ENCODE measurements around the gene CELA3A. TPM values are rescaled to one million over a fixed set of nuclear protein-coding genes. Genes with fewer than 3 reads are reported as not detected.
"Not testable (repeated sequence)": the region's sequence is repeated elsewhere in the genome, so short reads cannot be mapped to it uniquely, and the experiment has no call there.

CELA3A gene
- total and polyA plus RNA-seq, 2 of the 8 experiments (the other 6 are each of a cell fraction or from before 2014, with no cell fraction given) = not detected

DNA sequence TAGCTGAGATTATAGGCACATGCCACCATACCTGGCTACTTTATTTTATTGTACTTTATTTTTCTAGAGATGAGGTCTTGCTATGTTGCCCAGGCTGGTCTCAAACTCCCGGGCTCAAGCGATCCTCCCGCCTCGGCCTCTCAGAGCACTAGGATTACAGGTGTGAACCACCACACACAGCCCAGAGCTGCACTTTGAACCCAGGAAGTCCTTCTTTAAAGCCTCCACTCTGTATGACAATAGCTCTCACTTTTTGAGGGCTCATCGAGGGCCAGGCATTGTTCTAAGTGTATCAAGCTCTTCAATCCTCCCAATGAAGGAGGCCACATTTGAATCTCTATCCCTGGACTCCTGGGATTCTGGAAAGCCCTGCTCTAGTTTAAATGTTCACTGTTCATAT lies 1.0 kb downstream of the CELA3A start:
- H3K79me2 ChIP-seq (ENCODE audit: control insufficient read depth in 1 of 2, insufficient read depth in 2 of 2, low read length in 2 of 2); H2BK12ac ChIP-seq (ENCODE audit: low read depth, low read length); H4K20me1 ChIP-seq (replicated peaks in 1 of 2; ENCODE audit: control insufficient read depth in 1 of 2, insufficient read depth in 2 of 2, low read length in 2 of 2); H3K23me2 ChIP-seq (ENCODE audit: low read depth, low read length); H3K4ac ChIP-seq (replicated peaks; ENCODE audit: insufficient read length, low read depth, low read length); H3K4me1 ChIP-seq (replicated peaks in 1 of 4; ENCODE audit: control insufficient read depth in 3 of 4, insufficient read depth in 4 of 4, low read length in 3 of 4); H3K9ac ChIP-seq (replicated peaks in 1 of 4; ENCODE audit: extremely low read depth in 1 of 4, low read depth in 3 of 4, low read length in 3 of 4); H2AK5ac ChIP-seq (ENCODE audit: low read depth, low read length); H3K9me3 ChIP-seq (ENCODE audit: insufficient read depth in 2 of 2, low read depth in 1 of 2, low read length in 1 of 2); H3K56ac ChIP-seq (replicated peaks; ENCODE audit: insufficient read length, low read depth, low read length); FAIRE-seq; H4K91ac ChIP-seq (replicated peaks; ENCODE audit: insufficient read length, low read length); H3K4me3 ChIP-seq (ENCODE audit: extremely low read depth in 1 of 4, insufficient read depth in 2 of 4, low read depth in 3 of 4, low read length in 4 of 4); H2BK5ac ChIP-seq (ENCODE audit: low read depth, low read length); H2BK15ac ChIP-seq (ENCODE audit: low read length); H2AFZ ChIP-seq (ENCODE audit: low read length); H2BK120ac ChIP-seq (replicated peaks; ENCODE audit: low read depth, low read length); H4K8ac ChIP-seq (ENCODE audit: extremely low read depth, insufficient read depth, low read length); H3K23ac ChIP-seq (ENCODE audit: insufficient read length); POLR2A ChIA-PET (ENCODE audit: partially characterized antibody); H3K36me3 ChIP-seq (ENCODE audit: control insufficient read depth in 2 of 4, insufficient read depth in 4 of 4, low read length in 3 of 4); H4K5ac ChIP-seq (ENCODE audit: insufficient read length, low read depth, low read length); DNase-seq (ENCODE audit: low read depth in 1 of 2, low spot score in 2 of 2); H3K14ac ChIP-seq (ENCODE audit: insufficient read length); H3K27me3 ChIP-seq (replicated peaks in 1 of 4; ENCODE audit: control insufficient read depth in 3 of 4, extremely low read depth in 1 of 4, insufficient read depth in 3 of 4, low read length in 3 of 4); H3K18ac ChIP-seq (ENCODE audit: extremely low read depth, low read length); H2BK20ac ChIP-seq (ENCODE audit: low read length); H3K79me1 ChIP-seq (ENCODE audit: low read depth, low read length); H3K4me2 ChIP-seq (ENCODE audit: insufficient read depth in 1 of 2, low read depth in 2 of 2, low read length in 2 of 2); H3K27ac ChIP-seq (ENCODE audit: low read depth, low read length): not testable (repeated sequence)
- 80% methylated on average over 5 of the region's 5 CpGs; no CpG with 5 or more reads in 1 of the 2 experiments for WGBS, 2 experiments (ENCODE audit: extremely low coverage in 1 of 2, insufficient coverage in 1 of 2, insufficient read length in 1 of 2, insufficient replicate concordance in 2 of 2, low coverage in 1 of 2, low lambda C conversion rate in 2 of 2, missing lambda C conversion rate in 1 of 2)
- CTCF ChIA-PET (ENCODE audit: partially characterized antibody) = interaction anchor here (1.3 kb wide), 1 partner anchor 19 kb away, joined by 3 read pairs; no protein-coding TSS in a partner anchor

DNA sequence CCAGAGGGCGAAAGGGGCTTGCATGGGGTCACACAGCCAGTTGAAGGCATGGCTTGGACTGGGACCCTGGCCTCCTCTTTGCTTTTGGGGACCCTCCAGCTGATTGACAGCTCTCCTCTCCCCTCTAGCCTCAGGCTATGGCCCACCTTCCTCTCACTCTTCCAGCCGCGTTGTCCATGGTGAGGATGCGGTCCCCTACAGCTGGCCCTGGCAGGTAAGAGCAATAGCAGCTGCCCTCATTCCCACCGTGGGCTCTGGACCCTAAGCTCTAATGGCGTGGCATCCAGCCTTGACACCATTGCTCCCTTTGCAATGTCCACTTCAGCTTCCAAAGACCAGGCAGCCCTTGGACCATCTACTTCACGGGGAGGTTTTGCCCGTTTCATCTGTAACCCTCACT lies 1.4 kb downstream of the CELA3A start:
- H3K9me3 ChIP-seq (ENCODE audit: insufficient read depth in 2 of 2, low read depth in 1 of 2, low read length in 1 of 2); H2BK20ac ChIP-seq (ENCODE audit: low read length); H3K14ac ChIP-seq (ENCODE audit: insufficient read length); H3K4me1 ChIP-seq (replicated peaks in 1 of 4; ENCODE audit: control insufficient read depth in 3 of 4, insufficient read depth in 4 of 4, low read length in 3 of 4); H2BK120ac ChIP-seq (replicated peaks; ENCODE audit: low read depth, low read length); H3K27ac ChIP-seq (ENCODE audit: low read depth, low read length); H2BK5ac ChIP-seq (ENCODE audit: low read depth, low read length); POLR2A ChIA-PET (ENCODE audit: partially characterized antibody); H3K79me2 ChIP-seq (ENCODE audit: control insufficient read depth in 1 of 2, insufficient read depth in 2 of 2, low read length in 2 of 2); H3K36me3 ChIP-seq (ENCODE audit: control insufficient read depth in 2 of 4, insufficient read depth in 4 of 4, low read length in 3 of 4); H4K91ac ChIP-seq (replicated peaks; ENCODE audit: insufficient read length, low read length); H3K9ac ChIP-seq (replicated peaks in 1 of 4; ENCODE audit: extremely low read depth in 1 of 4, low read depth in 3 of 4, low read length in 3 of 4); H2AK5ac ChIP-seq (ENCODE audit: low read depth, low read length); H3K4me2 ChIP-seq (ENCODE audit: insufficient read depth in 1 of 2, low read depth in 2 of 2, low read length in 2 of 2); FAIRE-seq; H4K5ac ChIP-seq (ENCODE audit: insufficient read length, low read depth, low read length); DNase-seq (ENCODE audit: low read depth in 1 of 2, low spot score in 2 of 2); H3K23me2 ChIP-seq (ENCODE audit: low read depth, low read length); H2BK15ac ChIP-seq (ENCODE audit: low read length); H3K27me3 ChIP-seq (replicated peaks in 1 of 4; ENCODE audit: control insufficient read depth in 3 of 4, extremely low read depth in 1 of 4, insufficient read depth in 3 of 4, low read length in 3 of 4); H2AFZ ChIP-seq (ENCODE audit: low read length); H3K4ac ChIP-seq (replicated peaks; ENCODE audit: insufficient read length, low read depth, low read length); H3K4me3 ChIP-seq (ENCODE audit: extremely low read depth in 1 of 4, insufficient read depth in 2 of 4, low read depth in 3 of 4, low read length in 4 of 4); H4K20me1 ChIP-seq (replicated peaks in 1 of 2; ENCODE audit: control insufficient read depth in 1 of 2, insufficient read depth in 2 of 2, low read length in 2 of 2); H3K56ac ChIP-seq (replicated peaks; ENCODE audit: insufficient read length, low read depth, low read length); H3K18ac ChIP-seq (ENCODE audit: extremely low read depth, low read length); H2BK12ac ChIP-seq (ENCODE audit: low read depth, low read length); H3K79me1 ChIP-seq (ENCODE audit: low read depth, low read length); H4K8ac ChIP-seq (ENCODE audit: extremely low read depth, insufficient read depth, low read length); H3K23ac ChIP-seq (ENCODE audit: insufficient read length): not testable (repeated sequence)
- WGBS, 2 experiments (ENCODE audit: extremely low coverage in 1 of 2, insufficient coverage in 1 of 2, insufficient read length in 1 of 2, insufficient replicate concordance in 2 of 2, low coverage in 1 of 2, low lambda C conversion rate in 2 of 2, missing lambda C conversion rate in 1 of 2) = 90% methylated on average over 8 of the region's 8 CpGs; no CpG with 5 or more reads in 1 of the 2 experiments
- CTCF ChIA-PET (ENCODE audit: partially characterized antibody) = interaction anchor here (1.3 to 2.1 kb wide), 2 partner anchors 13 to 19 kb away, joined by 3 to 5 read pairs; no protein-coding TSS in a partner anchor
